GM15510 (cell line): Measurements from ENCODE around the gene FNTB.

Experiments used
- POLR2A ChIP-seq: IDR thresholded peaks from 3 replicates; pipeline ENCODE4 v1.6.1; 2011; ENCODE audit warnings: borderline replicate concordance; ENCODE audit not compliant: insufficient read length; ENCODE audit errors: extremely low read depth

FNTB gene

DNA sequence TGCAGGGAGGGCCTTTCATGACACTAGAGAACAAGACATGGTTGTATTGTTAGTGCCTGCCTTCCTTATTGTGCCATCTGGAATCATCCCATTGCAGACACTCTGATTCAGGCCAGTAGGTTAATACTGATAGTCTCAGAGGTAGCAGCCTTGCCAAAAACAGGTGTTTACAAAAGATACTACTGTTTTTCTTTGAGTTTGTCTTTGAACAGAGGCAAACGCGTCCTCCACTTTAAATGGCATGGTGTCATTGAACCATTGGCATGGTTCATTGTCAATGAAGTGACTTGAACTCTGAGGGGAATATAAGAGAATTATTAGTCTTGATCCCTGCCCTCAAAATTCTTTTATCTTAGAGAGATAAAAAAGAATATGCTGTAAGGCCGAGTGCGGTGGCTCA is 4.2 kb downstream of the FNTB start:
- TF ChIP-seq POLR2A, result no peak

DNA sequence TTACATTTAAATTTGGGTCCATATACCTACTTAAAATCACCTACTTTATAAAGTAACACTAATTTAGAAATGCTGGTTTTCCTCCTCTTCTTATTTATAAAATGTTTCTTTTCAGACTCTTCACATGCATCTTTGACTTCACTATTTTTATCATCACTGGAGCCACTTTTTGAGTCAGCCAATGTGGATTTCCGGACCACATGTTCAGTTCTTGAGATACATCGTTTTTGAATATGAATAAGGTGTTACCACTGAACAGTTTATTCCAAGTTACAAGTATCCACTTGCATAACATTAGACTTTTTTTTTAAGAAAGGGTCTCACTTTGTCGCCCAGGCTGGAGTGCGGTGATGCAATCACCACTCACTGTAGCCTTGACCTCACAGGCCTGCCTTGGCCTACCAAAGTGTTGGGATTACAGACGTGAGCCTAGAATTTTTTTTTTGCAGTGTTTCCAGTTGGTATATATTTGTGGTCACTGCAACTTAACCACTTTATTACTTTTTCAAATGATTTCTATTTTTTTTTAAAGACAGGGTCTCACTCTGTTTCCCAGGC is 5.7 kb downstream of the FNTB start:
- TF ChIP-seq POLR2A, result no peak

DNA sequence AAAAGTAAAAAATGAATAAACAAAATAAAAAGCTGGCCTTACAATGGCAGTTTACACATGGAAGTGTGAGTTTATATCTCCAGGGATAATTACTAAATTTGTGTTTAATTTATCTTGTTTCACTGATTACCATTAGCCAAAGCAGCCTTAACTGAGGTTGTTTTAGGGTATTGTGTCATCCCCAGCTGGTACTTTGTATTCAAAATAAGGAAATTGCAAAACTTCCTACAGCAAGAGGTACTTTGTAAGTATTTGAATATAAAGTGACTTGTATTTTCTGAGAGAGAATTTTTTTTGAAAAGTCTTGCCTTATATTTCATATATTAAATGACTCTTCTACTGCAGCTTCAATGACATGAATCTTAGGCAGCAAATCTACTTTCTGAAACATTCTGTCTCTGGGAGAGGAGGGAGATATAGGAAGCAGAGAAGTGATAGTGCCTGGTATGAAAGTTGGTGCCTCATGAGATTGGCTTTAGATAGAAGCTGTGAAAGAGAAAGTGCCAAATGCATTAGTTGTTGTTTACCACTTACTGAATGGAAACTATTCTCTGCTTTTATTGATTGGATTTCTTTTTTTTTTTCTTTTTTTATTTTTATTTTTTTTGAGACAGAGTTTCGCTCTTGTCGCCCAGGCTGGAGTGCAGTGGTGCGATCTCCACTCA is 6.7 kb downstream of the FNTB start:
- TF ChIP-seq POLR2A, result no peak

DNA sequence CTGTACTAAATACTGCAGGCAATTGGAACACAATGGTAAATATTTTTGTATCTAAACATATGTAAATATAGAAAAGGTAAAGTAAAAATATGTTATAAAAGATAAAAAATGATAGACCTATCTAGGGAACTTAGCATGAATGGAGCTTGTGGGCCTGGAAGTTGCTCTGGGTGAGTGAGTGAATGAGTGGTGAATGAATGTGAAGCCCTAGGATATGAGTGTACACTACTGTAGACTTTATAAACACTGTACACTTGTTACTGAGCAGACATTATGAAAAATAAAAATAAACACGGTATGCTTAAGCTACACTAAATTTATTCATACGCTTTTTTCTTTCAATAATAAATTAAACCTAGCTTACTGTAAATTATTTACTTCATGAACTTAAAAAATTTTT is 7.8 kb downstream of the FNTB start:
- no peak for TF ChIP-seq POLR2A

DNA sequence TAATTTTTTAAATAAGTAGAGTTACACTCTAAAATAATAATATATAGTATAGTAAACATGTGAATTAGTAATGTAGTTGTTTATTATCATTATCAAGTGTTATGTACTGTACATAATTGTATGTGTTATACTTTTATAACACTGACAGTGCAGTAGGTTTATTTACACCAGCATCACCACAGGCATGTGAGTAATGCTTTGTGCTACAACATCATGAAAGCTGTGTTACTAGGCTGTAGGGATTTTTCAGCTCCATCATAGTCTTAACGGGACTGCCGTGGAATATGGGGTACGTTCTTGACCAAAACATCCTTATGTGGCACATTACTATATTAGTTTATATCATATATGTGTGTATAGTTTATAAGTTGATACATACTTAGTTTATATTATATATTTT is 8.6 kb downstream of the FNTB start:
- no peak for TF ChIP-seq POLR2A

DNA sequence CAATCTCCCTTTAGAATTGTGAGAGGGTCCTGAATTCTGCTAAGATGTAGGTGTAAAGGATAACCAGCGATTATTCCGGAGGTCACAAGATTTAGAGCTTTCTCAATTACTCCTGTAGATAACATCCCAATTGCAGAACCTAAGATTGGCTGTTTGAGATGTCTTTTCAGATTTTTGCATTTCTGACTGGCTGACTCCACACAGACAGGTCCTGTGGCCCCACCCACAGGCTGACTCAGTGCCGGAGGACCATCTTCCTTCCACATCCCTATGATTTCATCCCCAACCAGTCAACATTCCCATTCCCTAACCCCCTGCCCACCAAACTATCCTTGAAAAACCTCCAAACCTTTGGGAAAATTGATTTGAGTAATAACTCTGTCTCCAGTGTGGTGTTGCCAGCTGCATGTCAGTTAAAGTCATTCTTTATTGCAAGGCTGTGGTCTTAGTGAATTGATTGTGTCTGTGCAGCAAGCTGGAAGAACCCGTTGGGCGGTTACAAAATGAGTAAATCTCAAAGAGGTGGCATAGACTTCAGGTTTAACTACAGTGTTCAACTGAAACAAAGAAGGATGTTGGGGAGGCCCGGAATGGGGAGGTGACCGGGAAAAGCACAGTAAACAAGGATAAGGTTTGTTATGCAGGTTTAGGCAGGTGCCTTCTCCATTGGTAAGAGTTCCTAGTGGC is 10.6 kb downstream of the FNTB start:
- no peak for TF ChIP-seq POLR2A

DNA sequence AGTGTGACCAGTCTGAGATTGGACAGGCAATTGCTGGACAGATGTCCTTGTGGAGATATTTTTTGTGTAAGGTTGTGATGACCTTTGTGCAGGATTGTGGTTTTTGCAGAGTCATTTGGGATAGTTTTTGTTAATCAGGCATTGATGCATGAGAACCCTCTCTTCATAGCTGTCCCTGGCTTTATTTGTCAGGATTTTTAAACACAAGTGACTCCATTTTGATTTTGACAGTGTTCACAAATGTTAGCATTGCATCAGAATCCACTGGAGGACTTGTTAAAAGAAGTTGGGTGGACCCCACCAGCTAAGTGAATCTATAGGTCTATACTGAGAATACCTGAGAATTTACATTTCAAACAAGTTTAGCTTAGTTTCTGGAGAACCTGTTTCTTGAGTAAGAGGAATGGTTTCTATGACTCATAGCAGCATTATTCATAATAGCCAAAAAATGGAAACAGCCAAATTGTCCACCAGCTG is 11.8 kb downstream of the FNTB start:
- TF ChIP-seq POLR2A, result no peak

DNA sequence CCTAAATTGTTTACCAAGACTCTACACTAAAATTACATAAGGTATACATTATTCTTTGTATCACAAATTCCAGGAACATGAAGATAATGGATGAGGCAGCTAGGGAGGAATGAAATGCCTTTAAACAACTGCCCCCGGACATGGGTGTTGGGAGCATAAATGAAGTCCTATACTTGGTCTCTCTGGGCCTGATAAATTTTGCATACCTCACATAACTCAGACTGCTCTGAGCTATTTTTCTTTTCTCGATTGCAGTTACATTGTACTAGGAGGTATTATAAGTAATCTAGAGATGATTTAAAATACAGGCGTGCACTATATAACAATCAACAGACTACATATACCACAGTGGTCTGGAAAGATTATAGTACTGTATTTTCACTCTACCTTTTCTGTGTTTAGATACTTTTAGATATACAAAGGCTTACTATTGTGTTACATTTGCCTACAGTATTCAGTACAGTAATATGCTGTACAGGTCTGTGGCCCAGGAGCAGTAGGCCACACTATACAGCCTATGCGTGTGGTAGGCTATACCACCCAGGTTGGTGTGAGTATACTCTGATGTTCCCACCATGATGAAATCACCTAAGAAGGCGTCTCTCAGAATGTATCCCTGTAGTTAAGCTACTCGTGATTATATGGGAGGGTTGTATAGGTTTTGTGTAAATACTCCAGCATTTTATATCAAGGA is 14.3 kb downstream of the FNTB start:
- no peak for TF ChIP-seq POLR2A

DNA sequence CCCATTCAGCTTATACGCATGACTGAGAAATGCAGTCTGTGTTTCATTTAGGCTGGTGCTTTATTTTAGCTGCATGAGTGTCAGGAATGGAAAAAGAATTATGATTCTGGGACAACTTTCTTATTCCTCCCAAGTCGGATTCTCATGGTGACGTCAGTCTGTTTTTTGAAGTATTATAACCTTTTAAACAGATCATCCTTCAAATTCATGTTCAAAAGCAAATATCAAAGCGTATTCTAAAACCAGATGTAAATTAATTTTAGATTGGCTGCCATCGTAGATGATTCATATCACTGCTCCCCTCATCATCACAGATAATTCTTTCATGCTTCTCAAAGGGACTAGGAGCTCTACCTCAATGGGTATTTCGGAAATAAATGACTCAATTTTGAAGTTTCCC is 15.0 kb downstream of the FNTB start:
- TF ChIP-seq POLR2A, result no peak

DNA sequence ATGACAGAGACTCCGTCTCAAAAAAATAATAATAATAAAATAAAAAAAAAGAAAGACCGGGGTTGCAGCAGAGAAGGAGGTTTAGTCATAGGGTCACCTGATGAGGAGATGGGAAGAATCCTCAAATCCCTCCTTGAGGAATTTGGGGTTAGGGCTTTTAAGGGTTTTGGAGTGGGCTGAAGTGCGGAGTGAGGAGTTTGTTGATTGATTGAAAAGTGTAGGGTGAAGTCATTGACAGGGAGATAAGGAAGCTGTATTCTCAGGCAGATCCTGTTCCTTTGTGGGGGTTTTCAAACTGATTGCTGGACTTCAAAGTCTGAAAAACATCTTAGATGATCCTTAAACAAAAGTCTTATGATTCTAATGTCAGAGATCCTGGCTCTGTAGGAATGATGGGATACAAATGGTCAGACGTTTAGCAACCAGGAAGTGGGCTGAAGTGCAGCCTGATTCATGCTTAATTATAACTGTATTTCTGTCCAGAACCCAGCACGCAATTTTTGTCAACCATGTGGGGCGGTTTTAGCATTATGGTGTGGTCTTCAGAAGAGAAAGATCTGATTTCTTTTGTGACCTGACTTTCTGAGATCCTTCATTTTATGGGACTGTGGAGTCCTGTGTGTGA is 16.0 kb downstream of the FNTB start:
- no peak for TF ChIP-seq POLR2A

DNA sequence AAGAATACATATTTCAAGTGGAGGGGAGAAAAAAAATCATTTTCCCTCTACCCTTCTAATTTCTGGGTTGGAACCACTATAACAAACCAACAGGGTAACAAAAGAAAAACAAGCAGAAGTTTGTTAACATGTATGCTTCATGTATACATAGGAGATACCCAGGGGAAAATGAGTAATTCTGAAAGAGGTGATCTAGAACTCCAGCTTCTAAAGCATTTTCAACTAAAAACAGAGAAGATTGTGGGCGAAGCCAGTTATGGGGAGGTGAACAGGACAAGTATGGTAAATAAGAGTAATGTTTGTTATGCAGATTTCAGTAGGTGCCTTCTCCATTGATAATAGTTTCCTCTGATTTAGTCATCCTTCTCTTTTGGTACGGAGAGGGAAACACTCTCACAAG is 16.7 kb downstream of the FNTB start:
- TF ChIP-seq POLR2A, result no peak

DNA sequence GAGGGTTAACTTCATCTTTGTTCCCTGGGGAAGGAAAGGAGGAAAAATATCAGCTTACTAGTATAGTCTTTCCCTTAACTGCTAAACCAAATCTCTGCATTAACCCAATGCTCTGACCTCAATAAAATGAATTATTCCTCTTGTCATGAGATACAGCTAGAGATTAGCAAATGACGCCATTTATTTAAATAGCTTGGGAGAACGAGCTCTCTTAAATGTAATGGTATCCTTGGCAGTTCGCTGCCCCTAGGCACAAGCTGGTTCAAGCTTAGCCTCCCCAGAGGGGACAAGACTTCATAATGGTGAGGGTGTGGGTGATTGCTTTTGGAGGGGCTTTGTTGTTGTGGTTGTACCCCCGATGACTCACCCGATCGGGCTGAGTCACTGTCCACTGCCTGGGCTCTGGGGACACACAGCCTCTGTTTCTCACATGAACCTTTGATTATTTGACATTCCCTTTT is 19.6 kb downstream of the FNTB start:
- TF ChIP-seq POLR2A, result no peak

DNA sequence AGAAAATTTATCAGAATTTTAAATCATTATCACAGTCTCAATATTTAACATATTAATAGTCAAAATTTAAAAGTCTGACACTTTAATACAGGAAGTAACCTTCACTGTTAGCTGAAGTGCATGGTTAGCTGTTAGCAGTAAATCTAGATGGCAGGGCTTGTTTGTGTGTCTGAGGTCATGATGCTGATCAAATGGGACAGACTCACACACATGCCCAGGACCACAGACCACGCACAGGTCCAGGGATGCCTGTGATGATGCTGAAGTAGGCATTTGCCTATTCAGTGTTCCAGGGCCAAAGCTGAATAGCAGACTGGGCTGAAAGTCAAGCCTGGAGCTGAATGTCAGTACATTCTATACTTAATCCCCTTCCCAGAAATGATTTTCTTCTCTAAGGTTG is 20.5 kb downstream of the FNTB start:
- TF ChIP-seq POLR2A, result no peak

DNA sequence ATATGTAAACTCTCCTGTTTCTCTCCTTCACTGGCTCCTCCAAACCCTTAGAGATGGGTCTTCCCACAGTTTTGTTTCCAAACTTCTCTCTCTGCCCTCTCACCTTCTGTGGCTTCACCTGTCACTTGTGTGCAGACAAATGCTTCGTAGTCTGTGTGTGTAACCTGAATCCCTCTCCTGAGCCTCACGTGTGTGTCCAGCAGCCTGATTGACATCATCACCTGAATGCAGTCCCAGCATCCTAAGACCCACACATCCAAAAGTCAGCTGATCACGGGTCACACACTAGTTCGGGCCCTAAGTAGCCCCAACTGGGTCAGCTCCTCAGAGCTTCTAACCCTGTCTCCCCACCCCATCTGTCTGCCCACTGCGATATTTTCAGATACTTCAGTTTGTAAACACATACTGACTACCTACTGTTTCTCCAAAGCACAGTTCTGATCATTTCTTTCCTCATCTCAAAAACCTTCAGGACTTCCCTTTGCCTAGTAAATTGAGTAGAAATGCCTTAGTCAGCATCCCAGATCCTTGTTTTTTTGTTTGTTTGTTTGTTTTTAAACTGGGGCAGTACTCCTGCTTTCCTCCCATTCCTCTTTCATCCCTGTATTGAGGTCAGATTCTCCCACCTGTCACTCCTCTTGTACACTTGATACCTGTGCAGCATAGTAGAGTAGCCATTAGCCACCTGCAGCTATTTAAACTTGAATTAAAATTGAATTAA is 23.7 kb downstream of the FNTB start:
- no peak for TF ChIP-seq POLR2A
